ENCODE data around the gene CNTN1. TPM values are rescaled to one million over a fixed set of nuclear protein-coding genes. Genes with fewer than 3 reads are reported as not detected.
"Not testable (repeated sequence)": the region's sequence is repeated elsewhere in the genome, so short reads cannot be mapped to it uniquely, and the experiment has no call there.

The CNTN1 gene
- total RNA-seq, 1 experiment from 2014 or later = under 0.01 TPM

- no peak for DNase-seq (ENCODE audit: low read depth)
Measured at GRCh38 chr12:41034686-41035085, 342.4 kb downstream of the CNTN1 start.

- DNase-seq (ENCODE audit: low read depth) = no peak
Measured at GRCh38 chr12:41039461-41039860, 347.2 kb downstream of the CNTN1 start.

- no peak for DNase-seq (ENCODE audit: low read depth)
Measured at GRCh38 chr12:41045509-41045908, 353.3 kb downstream of the CNTN1 start.

GRCh38 chr12:41049033-41049432, 356.8 kb downstream of the CNTN1 start:
- DNase-seq (ENCODE audit: low read depth) = no peak

- DNase-seq (ENCODE audit: low read depth) = no peak
Measured at GRCh38 chr12:41051954-41052353, 359.7 kb downstream of the CNTN1 start.

- DNase-seq (ENCODE audit: low read depth) = no peak
Measured at GRCh38 chr12:41052441-41052840, 360.2 kb downstream of the CNTN1 start.

- no peak for DNase-seq (ENCODE audit: low read depth)
Measured at GRCh38 chr12:41053046-41053445, 360.8 kb downstream of the CNTN1 start.

- DNase-seq (ENCODE audit: low read depth) = no peak
Measured at GRCh38 chr12:41055875-41056577, 363.8 kb downstream of the CNTN1 start.

GRCh38 chr12:41058266-41058665, 366.0 kb downstream of the CNTN1 start:
- no peak for DNase-seq (ENCODE audit: low read depth)

GRCh38 chr12:41061192-41061591, 369.0 kb downstream of the CNTN1 start:
- no peak for DNase-seq (ENCODE audit: low read depth)

GRCh38 chr12:41064411-41064810, 372.2 kb downstream of the CNTN1 start:
- DNase-seq (ENCODE audit: low read depth) = no peak

GRCh38 chr12:41067941-41068645, 375.9 kb downstream of the CNTN1 start:
- no peak for DNase-seq (ENCODE audit: low read depth)

GRCh38 chr12:41073633-41074472, 381.6 kb downstream of the CNTN1 start:
- DNase-seq (ENCODE audit: low read depth) = no peak

- no peak for DNase-seq (ENCODE audit: low read depth)
Measured at GRCh38 chr12:41074473-41074769, 382.2 kb downstream of the CNTN1 start.

GRCh38 chr12:41076114-41076513, 383.9 kb downstream of the CNTN1 start:
- no peak for DNase-seq (ENCODE audit: low read depth)

- not testable (repeated sequence) for DNase-seq (ENCODE audit: low read depth)
Measured at GRCh38 chr12:41081241-41081640, 389.0 kb downstream of the CNTN1 start.

- DNase-seq (ENCODE audit: low read depth) = no peak
Measured at GRCh38 chr12:41089438-41089837, 397.2 kb downstream of the CNTN1 start.

GRCh38 chr12:41092115-41092514, 399.9 kb downstream of the CNTN1 start:
- no peak for DNase-seq (ENCODE audit: low read depth)

GRCh38 chr12:41096797-41097196, 404.6 kb downstream of the CNTN1 start:
- no peak for DNase-seq (ENCODE audit: low read depth)

- no peak for DNase-seq (ENCODE audit: low read depth)
Measured at GRCh38 chr12:41100572-41100971, 408.3 kb downstream of the CNTN1 start.

GRCh38 chr12:41101806-41102205, 409.6 kb downstream of the CNTN1 start:
- DNase-seq (ENCODE audit: low read depth) = no peak

GRCh38 chr12:41103614-41104013, 411.4 kb downstream of the CNTN1 start:
- no peak for DNase-seq (ENCODE audit: low read depth)

- no peak for DNase-seq (ENCODE audit: low read depth)
Measured at GRCh38 chr12:41106315-41106714, 414.1 kb downstream of the CNTN1 start.
